Adrenal gland (tissue), 5 donors: ENCODE results near the gene RPL6.

Source experiments
- POLR2A ChIP-seq, 2 donors: fragments of 450-650 bp; IDR thresholded peaks; one replicate each; pipeline ENCODE4 v1.6.1; 2017; ENCODE audit warnings: antibody characterized with exemption in 2 of 2, mild to moderate bottlenecking in 2 of 2, moderate library complexity in 1 of 2
- TF ChIP-seq, protein P1 (sequence below), 6 experiments: fragments of 450-650 bp in 4 of 6; fragments of 200-600 bp in 2 of 6; sonication (generic) in 1 of 6; IDR thresholded peaks; 1 replicate in 5 of 6; 2 replicates in 1 of 6; pipeline versions ENCODE4 v1.5.1 to v1.8.0; 2016 to 2021; ENCODE audit warnings: antibody characterized with exemption in 6 of 6, mild to moderate bottlenecking in 2 of 6, moderate library complexity in 1 of 6
- donor health status: DM: no; HTN: no; CAD: no.

GRCh38 chr12:112386726-112387125, 22.7 kb downstream of the RPL6 start:
- TF ChIP-seq, protein P1, sequence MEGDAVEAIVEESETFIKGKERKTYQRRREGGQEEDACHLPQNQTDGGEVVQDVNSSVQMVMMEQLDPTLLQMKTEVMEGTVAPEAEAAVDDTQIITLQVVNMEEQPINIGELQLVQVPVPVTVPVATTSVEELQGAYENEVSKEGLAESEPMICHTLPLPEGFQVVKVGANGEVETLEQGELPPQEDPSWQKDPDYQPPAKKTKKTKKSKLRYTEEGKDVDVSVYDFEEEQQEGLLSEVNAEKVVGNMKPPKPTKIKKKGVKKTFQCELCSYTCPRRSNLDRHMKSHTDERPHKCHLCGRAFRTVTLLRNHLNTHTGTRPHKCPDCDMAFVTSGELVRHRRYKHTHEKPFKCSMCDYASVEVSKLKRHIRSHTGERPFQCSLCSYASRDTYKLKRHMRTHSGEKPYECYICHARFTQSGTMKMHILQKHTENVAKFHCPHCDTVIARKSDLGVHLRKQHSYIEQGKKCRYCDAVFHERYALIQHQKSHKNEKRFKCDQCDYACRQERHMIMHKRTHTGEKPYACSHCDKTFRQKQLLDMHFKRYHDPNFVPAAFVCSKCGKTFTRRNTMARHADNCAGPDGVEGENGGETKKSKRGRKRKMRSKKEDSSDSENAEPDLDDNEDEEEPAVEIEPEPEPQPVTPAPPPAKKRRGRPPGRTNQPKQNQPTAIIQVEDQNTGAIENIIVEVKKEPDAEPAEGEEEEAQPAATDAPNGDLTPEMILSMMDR (IDR thresholded peaks at IDR 0.05) = no peak
- TF ChIP-seq POLR2A (IDR thresholded peaks at IDR 0.05) = no peak
